GM23248 (cell line): ENCODE measurements around the gene ZNF581. TPM values are rescaled to one million over a fixed set of nuclear protein-coding genes. Genes with fewer than 3 reads are reported as not detected.
A peak's percentile ranks its signal among the peaks of the same experiment; 100 is the strongest.

ENCODE experiments used
- DNase-seq: peaks from one replicate; pipeline ENCODE4 v3.0.0-alpha.2; 2015
- H2AFZ ChIP-seq: fragments of 200-600 bp; sonication (generic); 2 replicates; pipeline ENCODE4 v1.6.1; 2016; ENCODE audit warnings: antibody characterized with exemption
- H3F3A ChIP-seq: fragments of 200-600 bp; sonication (generic); 2 replicates; pipeline ENCODE4 v1.6.1; 2016; ENCODE audit warnings: mild to moderate bottlenecking, antibody characterized with exemption, mixed run types; ENCODE audit not compliant: insufficient read depth
- H3K27ac ChIP-seq: fragments of 200-600 bp; sonication (generic); 2 replicates; pipeline ENCODE4 v1.5.1; 2016; ENCODE audit warnings: mild to moderate bottlenecking
- H3K27me3 ChIP-seq: fragments of 200-600 bp; sonication (generic); replicated peaks from 2 replicates; pipeline ENCODE4 v1.6.1; 2016; ENCODE audit warnings: mild to moderate bottlenecking; ENCODE audit not compliant: insufficient read depth
- H3K36me3 ChIP-seq: fragments of 200-600 bp; sonication (generic); 2 replicates; pipeline ENCODE4 v1.6.1; 2016; ENCODE audit warnings: low read depth, mild to moderate bottlenecking
- H3K4me1 ChIP-seq: fragments of 200-600 bp; sonication (generic); 2 replicates; pipeline ENCODE4 v1.6.1; 2016; ENCODE audit warnings: mild to moderate bottlenecking; ENCODE audit not compliant: insufficient read depth
- H3K4me2 ChIP-seq: fragments of 200-600 bp; sonication (generic); one replicate; pipeline ENCODE4 v1.6.1; 2016; ENCODE audit warnings: mild to moderate bottlenecking; ENCODE audit not compliant: unreplicated experiment
- H3K4me3 ChIP-seq: fragments of 200-600 bp; sonication (generic); 2 replicates; pipeline ENCODE4 v1.5.1; 2016; ENCODE audit warnings: mild to moderate bottlenecking
- H3K79me2 ChIP-seq: fragments of 200-600 bp; sonication (generic); 2 replicates; pipeline ENCODE4 v1.6.1; 2016; ENCODE audit warnings: mild to moderate bottlenecking; ENCODE audit not compliant: insufficient read depth
- H3K9ac ChIP-seq: fragments of 200-600 bp; sonication (generic); 2 replicates; pipeline ENCODE4 v1.6.1; 2016; ENCODE audit warnings: mild to moderate bottlenecking
- H3K9me2 ChIP-seq: fragments of 200-600 bp; sonication (generic); 2 replicates; pipeline ENCODE4 v1.6.1; 2016; ENCODE audit warnings: mixed run types, mild to moderate bottlenecking, moderate library complexity; ENCODE audit not compliant: insufficient read depth
- H3K9me3 ChIP-seq: fragments of 200-600 bp; sonication (generic); one replicate; pipeline ENCODE4 v1.6.1; 2017; ENCODE audit warnings: low read depth
- H4K20me1 ChIP-seq: fragments of 200-600 bp; sonication (generic); 2 replicates; pipeline ENCODE4 v1.6.0; 2016; ENCODE audit not compliant: insufficient read depth
- EZH2 ChIP-seq: fragments of 200-600 bp; sonication (generic); IDR thresholded peaks from 2 replicates; pipeline ENCODE4 v1.6.1; 2018; ENCODE audit warnings: antibody characterized with exemption, mild to moderate bottlenecking; ENCODE audit not compliant: insufficient read depth, poor library complexity, severe bottlenecking
- EZH2phosphoT487 ChIP-seq: fragments of 200-600 bp; sonication (generic); IDR thresholded peaks from 2 replicates; pipeline ENCODE4 v1.6.1; 2018; ENCODE audit warnings: antibody characterized with exemption, moderate library complexity, mild to moderate bottlenecking, low read depth; ENCODE audit not compliant: insufficient read depth
- WGBS, 2 experiments: methylation state at CpG; one replicate each; pipeline ENCODE4 v1.1.6; 2015 to 2017; ENCODE audit warnings: low lambda C conversion rate in 2 of 2, low coverage in 1 of 2; ENCODE audit errors: missing lambda C conversion rate in 2 of 2; 5-methylcytosine and 5-hydroxymethylcytosine counted together
- in situ Hi-C: fragments of 300-500 bp; cut with MboI; formaldehyde crosslinking; loops from 2 replicates; pipeline ENCODE4 v1.15.0; 2020
- polyA plus RNA-seq: library from polyadenylated mRNA; unstranded; fragments of >200 nt; fragmentation: Nextera tagmentation; extraction: Ambion mirVana; gene quantifications from 2 replicates; pipeline ENCODE4 v1.2.1, GENCODE V29; 2016
- total RNA-seq: library from RNA; depleted of rRNA; stranded (reverse); fragments of >200 nt; shearing (Covaris generic); gene quantifications from 2 replicates; pipeline ENCODE4 v1.2.3, GENCODE V29; 2014

Gene ZNF581
- total and polyA plus RNA-seq, 2 experiments from 2014 or later, result 12.1 to 17.6 TPM

DNA sequence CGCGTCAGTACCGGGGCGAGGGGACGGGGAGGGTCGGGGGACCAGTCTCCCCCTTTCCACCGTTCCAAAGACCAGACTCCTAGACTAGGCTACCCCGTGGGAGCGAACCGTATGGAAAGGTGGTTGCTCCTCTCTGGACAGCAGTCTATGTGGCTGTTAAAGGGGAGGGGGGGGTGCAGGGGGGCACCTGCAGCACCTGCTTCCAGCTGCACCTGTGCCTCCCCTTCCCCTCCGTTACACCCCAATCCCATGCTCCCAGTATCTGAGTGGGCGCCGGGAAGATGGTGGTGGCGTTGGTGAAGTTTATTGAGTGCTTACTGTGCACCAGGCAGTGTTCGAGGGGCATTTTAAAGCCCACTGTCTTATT is 42.8 kb upstream of the ZNF581 start:
- Histone ChIP-seq H3K36me3 (no peaks in the 10 kb centered on the region), H3K9me3 (no peaks in the 10 kb centered on the region), H3K27ac (0 out of 2 replicates have a peak overlapping the region, but pooled peaks have one; percentile 84), H3K79me2 (peaks cover 15% of the 10 kb centered on the region), H3K27me3 (no peaks in the 10 kb centered on the region), H3K4me3 (peak overlapping the region; percentile 86), H2AFZ (peak overlapping the region; percentile 70), H3K4me2 (peak overlapping the region; percentile 79), H3K4me1 (peaks cover 10% of the 10 kb centered on the region), H3F3A (peaks cover 21% of the 10 kb centered on the region), H3K9me2 (no peaks in the 10 kb centered on the region), H4K20me1 (no peaks in the 10 kb centered on the region), H3K9ac (peak overlapping the region; percentile 91)
- no peak for TF ChIP-seq EZH2phosphoT487
- DNase-seq, result no peak
- in situ Hi-C loops, result no loop called here
- 7 to 8% methylated on average over 13 to 15 of the region's 15 CpGs for WGBS, 2 experiments

GRCh38 chr19:55601084-55601483 is 42.4 kb upstream of the ZNF581 start:
- WGBS, 2 experiments, result 75 to 76% methylated on average over 4 of the region's 4 CpGs
- peak overlapping the region; percentile 79 for H3K4me2 ChIP-seq
- peaks cover 15% of the 10 kb centered on the region for H3K79me2 ChIP-seq

DNA sequence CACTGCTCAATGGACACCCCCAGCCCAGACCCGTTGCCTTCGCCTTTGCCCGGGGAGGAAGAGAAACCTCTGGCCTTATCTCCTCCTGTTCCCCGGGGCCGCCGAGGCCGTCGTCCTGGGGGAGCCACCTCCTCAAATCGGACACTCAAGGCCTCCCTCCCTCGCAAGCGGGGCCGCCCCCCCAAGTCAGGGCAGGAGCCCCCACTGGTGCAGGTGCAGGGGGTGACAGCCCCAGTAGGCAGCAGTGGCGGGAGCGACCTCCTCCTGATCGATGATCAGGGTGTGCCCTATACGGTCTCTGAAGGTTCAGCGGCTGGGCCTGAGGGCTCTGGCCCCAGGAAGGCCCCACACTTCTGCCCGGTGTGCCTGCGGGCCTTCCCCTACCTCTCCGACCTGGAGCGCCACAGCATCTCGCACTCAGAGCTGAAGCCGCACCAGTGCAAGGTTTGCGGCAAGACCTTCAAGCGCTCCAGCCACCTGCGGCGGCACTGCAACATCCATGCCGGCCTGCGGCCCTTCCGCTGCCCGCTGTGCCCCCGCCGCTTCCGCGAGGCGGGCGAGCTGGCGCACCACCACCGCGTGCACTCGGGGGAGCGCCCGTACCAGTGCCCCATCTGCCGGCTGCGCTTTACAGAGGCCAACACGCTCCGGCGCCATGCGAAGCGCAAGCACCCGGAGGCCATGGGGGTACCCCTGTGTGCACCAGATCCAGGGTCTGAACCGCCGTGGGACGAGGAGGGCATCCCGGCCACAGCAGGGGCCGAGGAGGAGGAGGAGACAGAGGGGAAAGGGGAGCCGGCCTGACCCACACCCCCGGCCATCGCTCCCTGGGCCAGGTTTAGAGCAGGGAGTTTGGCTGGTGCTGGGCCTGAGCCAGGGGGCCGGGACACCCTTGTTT is 41.1 kb upstream of the ZNF581 start:
- 91 to 92% methylated on average over 53 to 60 of the region's 60 CpGs for WGBS, 2 experiments
- in situ Hi-C loops, result no loop called here
- no peak overlapping the region for H3K4me3 ChIP-seq
- no peaks in the 10 kb centered on the region for H3K36me3 ChIP-seq
- 0 out of 2 replicates have a peak, but pooled peaks cover 4% of the 10 kb centered on the region for H4K20me1 ChIP-seq
- no peaks in the 10 kb centered on the region for H3K9me2 ChIP-seq
- H3K9me3 ChIP-seq, result no peaks in the 10 kb centered on the region
- H3K27me3 ChIP-seq, result no peaks in the 10 kb centered on the region
- H3K4me1 ChIP-seq, result peaks cover 15% of the 10 kb centered on the region
- no peak overlapping the region for H3K27ac ChIP-seq
- H3K9ac ChIP-seq, result no peak overlapping the region
- H3K79me2 ChIP-seq, result peaks cover 26% of the 10 kb centered on the region
- no peak for DNase-seq
- H3F3A ChIP-seq, result peaks cover 21% of the 10 kb centered on the region
- TF ChIP-seq EZH2, result no peak
- TF ChIP-seq EZH2phosphoT487, result no peak
- no peak overlapping the region for H2AFZ ChIP-seq
- H3K4me2 ChIP-seq, result no peak overlapping the region

More at GRCh38 chr19:55601084-55601483, 42.4 kb upstream of the ZNF581 start:
- H3K4me1 ChIP-seq, result peaks cover 10% of the 10 kb centered on the region
- no peaks in the 10 kb centered on the region for H3K9me2 ChIP-seq
- no peaks in the 10 kb centered on the region for H4K20me1 ChIP-seq
- no peak for DNase-seq
- H3K4me3 ChIP-seq, result peak overlapping the region; percentile 86
- H3K27ac ChIP-seq, result no peak overlapping the region
- no peaks in the 10 kb centered on the region for H3K36me3 ChIP-seq
- peaks cover 21% of the 10 kb centered on the region for H3F3A ChIP-seq
- peak overlapping the region; percentile 70; the same call in 1 of the 2 replicates for H2AFZ ChIP-seq
- in situ Hi-C loops, result no loop called here
- TF ChIP-seq EZH2phosphoT487 (no peak), EZH2 (no peak)
- no peaks in the 10 kb centered on the region for H3K27me3 ChIP-seq
- H3K9me3 ChIP-seq, result no peaks in the 10 kb centered on the region
- peak overlapping the region; percentile 91 for H3K9ac ChIP-seq

DNA sequence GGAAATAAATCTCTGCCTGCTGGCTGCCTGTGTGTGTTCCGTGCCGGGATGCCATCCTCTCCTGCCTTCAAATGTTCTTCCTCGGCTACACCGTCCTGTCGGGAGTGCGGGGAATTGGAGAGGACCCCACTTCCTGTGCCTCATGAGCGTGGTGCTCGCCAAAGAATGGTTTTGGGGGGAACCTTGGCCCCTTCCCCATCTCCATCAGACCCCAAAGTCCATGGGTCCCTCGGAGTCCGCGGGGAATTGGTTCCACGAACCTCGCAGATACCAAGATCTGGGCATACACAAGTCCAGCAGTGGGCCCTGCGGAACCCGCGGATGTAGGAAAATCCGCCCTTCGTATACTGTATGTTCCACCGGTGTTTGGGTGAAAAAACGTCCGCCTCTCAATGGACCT is 40.3 kb upstream of the ZNF581 start:
- no peak overlapping the region for H3K9ac ChIP-seq
- no peaks in the 10 kb centered on the region for H3K9me3 ChIP-seq
- peaks cover 21% of the 10 kb centered on the region for H3F3A ChIP-seq
- H3K9me2 ChIP-seq, result no peaks in the 10 kb centered on the region
- DNase-seq, result no peak
- peaks cover 34% of the 10 kb centered on the region for H3K79me2 ChIP-seq
- TF ChIP-seq EZH2phosphoT487, result no peak
- no peak for TF ChIP-seq EZH2
- H3K4me3 ChIP-seq, result no peak overlapping the region
- H3K4me1 ChIP-seq, result peaks cover 15% of the 10 kb centered on the region
- no peaks in the 10 kb centered on the region for H3K36me3 ChIP-seq
- no peak overlapping the region for H2AFZ ChIP-seq
- 93% methylated on average over 21 of the region's 21 CpGs for WGBS, 2 experiments
- peaks cover 4% of the 10 kb centered on the region; the same call in 1 of the 2 replicates for H4K20me1 ChIP-seq
- no peaks in the 10 kb centered on the region for H3K27me3 ChIP-seq
- H3K4me2 ChIP-seq, result no peak overlapping the region
- H3K27ac ChIP-seq, result no peak overlapping the region
- in situ Hi-C loops, result no loop called here
